Mononuclear cell (primary cell): ENCODE measurements around the gene OR10H4. TPM values are rescaled to one million over a fixed set of nuclear protein-coding genes. Genes with fewer than 3 reads are reported as not detected.
"Not testable (repeated sequence)": the region's sequence is repeated elsewhere in the genome, so short reads cannot be mapped to it uniquely, and the experiment has no call there.

ENCODE experiments used
- H3K27me3 ChIP-seq: 2 replicates; pipeline ENCODE4 v1.6.0; 2011; ENCODE audit warnings: low read length, control low read depth; ENCODE audit not compliant: insufficient read depth
- H3K4me1 ChIP-seq: 2 replicates; pipeline ENCODE4 v1.5.1; 2011; ENCODE audit warnings: mild to moderate bottlenecking, low read length, control low read depth; ENCODE audit not compliant: insufficient read depth
- H3K4me3 ChIP-seq: 2 replicates; pipeline ENCODE4 v1.5.1; 2011; ENCODE audit warnings: mild to moderate bottlenecking, low read length, moderate library complexity
- H3K9me3 ChIP-seq: 2 replicates; pipeline ENCODE4 v1.5.1; 2011; ENCODE audit warnings: low read depth, mild to moderate bottlenecking, control low read depth, low read length
- total RNA-seq: library from RNA; depleted of rRNA; stranded (reverse); fragments of >200 nt; gene quantifications from one replicate; pipeline ENCODE4 v1.2.3, GENCODE V29; 2012

The OR10H4 gene, protein sequence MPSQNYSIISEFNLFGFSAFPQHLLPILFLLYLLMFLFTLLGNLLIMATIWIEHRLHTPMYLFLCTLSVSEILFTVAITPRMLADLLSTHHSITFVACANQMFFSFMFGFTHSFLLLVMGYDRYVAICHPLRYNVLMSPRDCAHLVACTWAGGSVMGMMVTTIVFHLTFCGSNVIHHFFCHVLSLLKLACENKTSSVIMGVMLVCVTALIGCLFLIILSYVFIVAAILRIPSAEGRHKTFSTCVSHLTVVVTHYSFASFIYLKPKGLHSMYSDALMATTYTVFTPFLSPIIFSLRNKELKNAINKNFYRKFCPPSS
- total RNA-seq: not detected

DNA sequence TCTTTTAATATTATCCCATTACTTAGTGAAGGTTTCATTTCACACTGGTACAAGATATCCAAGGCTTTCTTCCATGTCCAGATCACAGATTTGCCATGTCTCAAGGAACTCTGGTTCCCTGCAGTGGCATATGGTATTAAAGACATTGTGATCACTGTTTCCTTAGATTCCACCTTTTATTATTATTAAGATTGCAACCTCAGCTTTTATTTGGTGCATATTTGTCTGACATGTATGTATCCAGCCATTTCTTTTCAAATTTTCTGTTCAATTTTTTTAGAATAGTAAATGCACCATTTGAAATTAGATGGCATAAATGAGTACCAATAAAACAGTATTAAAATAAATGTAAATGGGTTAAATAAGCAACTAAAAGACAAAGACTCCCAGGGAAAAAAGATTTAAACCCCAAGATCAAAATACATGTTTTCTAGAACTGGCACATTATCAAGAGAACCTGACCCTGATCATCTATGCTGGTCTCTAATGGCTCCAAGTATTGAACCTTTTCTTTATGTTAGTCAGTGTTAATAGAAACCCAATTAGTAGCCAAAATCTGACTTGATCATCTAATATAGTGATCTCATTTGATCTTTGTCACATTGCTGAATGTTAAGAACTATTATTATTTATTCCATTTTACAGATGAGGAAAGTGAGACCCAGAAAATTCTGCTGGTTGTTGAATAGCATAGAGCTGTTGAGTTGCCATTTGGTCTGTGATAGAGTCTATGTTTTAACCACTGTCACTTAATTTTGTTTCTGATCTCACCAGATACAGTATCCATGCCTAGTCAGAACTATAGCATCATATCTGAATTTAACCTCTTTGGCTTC, at the start of gene OR10H4:
Gene OR10H4 (plus strand): TSS at position 786 of the 836 bp plus-strand sequence. CDS start 0 bp downstream, at position 786.
- no peaks in the 10 kb centered on the region for H3K4me1 ChIP-seq

DNA sequence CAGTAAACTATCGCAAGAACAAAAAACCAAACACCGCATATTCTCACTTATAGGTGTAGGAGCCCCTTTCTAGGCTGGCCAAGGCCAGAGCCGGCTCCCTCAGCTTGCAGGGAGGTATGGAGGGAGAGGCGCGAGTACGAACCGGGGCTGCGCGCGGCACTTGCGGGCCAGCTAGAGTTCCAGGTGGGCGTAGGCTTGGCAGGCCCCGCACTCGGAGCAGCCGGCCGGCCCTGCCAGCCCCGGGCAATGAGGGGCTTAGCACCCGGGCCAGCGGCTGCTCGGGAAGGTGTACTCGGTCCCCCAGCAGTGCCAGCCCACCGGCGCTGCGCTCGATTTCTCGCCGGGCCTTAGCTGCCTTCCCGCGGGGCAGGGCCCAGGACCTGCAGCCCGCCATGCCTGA, 49.2 kb upstream of the OR10H4 start:
- not testable (repeated sequence) for H3K4me3 ChIP-seq, H3K9me3 ChIP-seq, H3K4me1 ChIP-seq, H3K27me3 ChIP-seq

More for the DNA sequence above, at the start of gene OR10H4:
- peaks cover 6% of the 10 kb centered on the region for H3K9me3 ChIP-seq
- peaks cover 31% of the 10 kb centered on the region for H3K27me3 ChIP-seq
- no peak within 1 kb of the TSS for H3K4me3 ChIP-seq

DNA sequence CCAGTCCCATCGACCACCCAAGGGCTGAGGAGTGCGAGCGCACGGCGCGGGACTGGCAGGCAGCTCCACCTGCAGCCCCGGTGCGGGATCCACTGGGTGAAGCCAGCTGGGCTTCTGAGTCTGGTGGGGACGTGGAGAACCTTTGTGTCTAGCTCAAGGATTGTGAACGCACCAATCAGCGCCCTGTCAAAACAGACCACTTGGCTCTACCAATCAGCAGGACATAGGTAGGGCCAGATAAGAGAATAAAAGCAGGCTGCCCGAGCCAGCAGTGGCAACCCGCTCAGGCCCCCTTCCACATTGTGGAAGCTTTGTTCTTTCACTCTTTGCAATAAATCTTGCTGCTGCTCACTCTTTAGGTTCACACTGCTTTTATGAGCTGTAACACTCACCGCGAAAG, 48.8 kb upstream of the OR10H4 start:
- not testable (repeated sequence) for H3K4me3 ChIP-seq, H3K27me3 ChIP-seq, H3K9me3 ChIP-seq, H3K4me1 ChIP-seq

DNA sequence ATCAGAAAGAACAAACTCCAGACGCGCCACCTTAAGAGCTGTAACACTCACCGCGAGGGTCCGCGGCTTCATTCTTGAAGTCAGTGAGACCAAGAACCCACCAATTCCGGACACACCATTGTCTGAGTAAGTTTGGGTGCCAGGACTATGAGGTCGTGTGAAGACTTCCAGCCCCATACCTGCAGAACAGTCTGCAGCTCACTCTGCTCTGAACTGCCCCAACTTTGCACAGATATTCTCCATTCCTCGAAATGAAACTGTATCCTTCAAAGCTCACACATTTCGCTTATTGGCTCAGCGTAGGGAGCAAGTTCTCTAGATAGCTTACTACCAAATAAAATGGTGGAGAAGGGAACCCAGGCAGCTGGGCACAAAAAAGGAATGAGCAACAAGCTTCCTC, 48.3 kb upstream of the OR10H4 start:
- no peak overlapping the region for H3K4me3 ChIP-seq
- H3K27me3 ChIP-seq: no peaks in the 10 kb centered on the region
- no peaks in the 10 kb centered on the region for H3K9me3 ChIP-seq
- no peaks in the 10 kb centered on the region for H3K4me1 ChIP-seq

DNA sequence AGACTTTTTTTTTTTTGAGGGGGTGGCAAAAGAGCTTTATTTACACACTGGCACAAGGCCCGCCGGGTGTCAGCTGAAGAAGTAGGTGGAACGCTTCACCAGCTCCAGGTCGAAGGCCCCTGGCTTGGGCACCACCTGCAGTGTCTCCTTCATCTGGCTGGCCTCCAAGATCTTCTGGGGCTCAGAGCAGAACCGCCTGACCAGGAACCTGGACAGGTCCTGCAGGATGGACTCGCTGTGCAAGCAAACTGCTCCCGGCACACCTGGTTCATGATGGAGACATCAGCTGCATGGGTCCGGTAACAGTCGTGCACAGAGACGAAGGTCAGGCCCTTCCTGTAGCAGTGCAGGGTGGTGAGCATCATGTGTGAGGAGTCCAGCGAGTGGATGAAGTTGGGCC, 46.6 kb upstream of the OR10H4 start:
- Histone ChIP-seq H3K4me3 (no peak overlapping the region), H3K4me1 (no peaks in the 10 kb centered on the region), H3K27me3 (peaks cover 8% of the 10 kb centered on the region), H3K9me3 (no peaks in the 10 kb centered on the region)

DNA sequence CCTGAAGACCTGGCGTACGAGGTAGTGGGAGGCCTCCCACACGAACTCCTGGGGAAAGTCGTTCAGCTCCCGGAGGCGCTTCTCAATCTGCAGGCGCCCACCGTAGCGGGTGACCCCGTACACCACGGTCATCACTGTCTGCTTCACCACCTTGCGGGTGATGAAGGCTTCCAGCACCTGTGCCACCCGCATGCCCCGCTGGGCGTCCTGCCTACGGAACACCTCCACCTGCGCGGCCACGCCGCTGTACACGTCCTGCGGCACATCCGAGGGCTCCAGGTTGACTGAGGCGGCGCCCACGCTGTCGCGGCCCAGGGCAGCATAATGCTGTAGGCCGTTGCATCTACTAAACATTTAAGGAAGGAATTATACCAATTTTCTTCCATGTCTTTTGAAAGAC, 45.9 kb upstream of the OR10H4 start:
- H3K4me1 ChIP-seq, H3K4me3 ChIP-seq, H3K9me3 ChIP-seq, H3K27me3 ChIP-seq: not testable (repeated sequence)

DNA sequence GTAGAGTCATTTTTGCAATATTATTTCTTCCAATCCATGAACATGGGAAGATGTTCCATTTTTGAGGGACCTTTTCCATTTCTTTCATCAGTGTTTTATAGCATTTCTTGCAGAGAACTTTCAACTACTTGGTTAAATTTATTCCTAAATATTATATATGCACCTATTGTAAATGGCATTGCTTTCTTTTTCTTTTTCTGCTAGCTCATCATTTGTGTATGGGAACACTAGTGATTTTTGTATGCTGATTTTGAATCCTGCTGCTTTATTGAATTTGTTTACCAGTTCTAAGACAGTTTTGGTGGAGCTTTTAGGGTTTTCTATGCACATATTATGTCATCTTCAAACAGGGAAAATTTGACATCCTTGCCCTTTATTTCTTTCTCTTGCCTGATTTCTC, 43.8 kb upstream of the OR10H4 start:
- no peak overlapping the region for H3K4me3 ChIP-seq
- no peaks in the 10 kb centered on the region for H3K9me3 ChIP-seq
- H3K4me1 ChIP-seq: no peaks in the 10 kb centered on the region
- peaks cover 8% of the 10 kb centered on the region for H3K27me3 ChIP-seq

DNA sequence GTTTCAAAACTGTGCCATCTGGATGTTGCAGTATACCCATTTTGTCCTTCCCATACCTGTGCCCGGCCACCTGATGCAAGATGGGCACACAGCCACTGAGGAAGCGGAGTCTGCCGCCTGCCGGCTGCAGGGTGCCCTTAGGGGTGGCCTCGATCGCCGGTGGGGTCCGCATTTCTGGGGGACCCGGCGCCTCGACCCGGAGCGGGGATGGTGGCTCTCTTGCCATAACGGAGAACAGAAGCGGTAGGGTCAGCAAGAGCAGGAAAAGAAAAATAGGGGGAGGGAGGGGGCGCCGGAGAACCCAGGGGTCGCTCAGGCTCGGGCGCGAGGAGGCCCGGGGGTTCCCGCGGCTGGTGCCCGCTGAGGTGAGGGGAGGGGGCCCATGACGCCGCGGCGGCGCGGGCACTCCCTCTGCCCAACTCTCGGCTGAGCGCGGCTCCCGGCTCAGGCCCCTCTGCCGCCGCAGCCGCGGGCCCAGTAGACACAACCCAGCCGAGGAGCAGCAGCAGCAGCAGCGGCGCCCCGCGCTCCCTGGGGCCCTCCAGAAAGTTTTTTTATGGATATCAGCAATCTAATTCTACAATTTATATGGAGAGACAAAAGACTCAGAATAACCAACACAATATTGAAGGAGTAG, 37.1 kb upstream of the OR10H4 start:
- H3K27me3 ChIP-seq: peaks cover 30% of the 10 kb centered on the region
- no peak overlapping the region for H3K4me3 ChIP-seq
- peaks cover 9% of the 10 kb centered on the region for H3K4me1 ChIP-seq
- H3K9me3 ChIP-seq: peaks cover 7% of the 10 kb centered on the region

DNA sequence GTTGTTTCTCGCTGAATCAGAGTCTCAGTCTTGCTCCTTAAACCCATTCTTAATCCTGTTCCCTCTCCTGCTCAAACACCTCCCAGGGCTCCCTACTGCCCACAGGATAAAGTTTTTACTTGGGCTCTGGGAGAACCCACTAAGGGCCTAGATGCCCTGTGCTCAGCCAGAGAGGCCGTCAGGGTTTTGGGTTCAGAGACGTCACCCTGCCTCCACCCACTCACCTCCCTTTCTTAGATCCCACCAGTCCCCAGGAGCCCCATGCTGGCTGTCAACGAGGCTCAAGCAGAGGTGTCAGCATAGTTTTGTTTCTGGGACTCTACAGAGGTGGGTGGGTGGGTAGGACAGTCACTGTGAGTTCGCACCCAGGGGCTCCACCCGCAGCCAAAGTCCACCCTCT, 35.4 kb upstream of the OR10H4 start:
- Histone ChIP-seq H3K4me3 (no peak overlapping the region), H3K4me1 (peaks cover 9% of the 10 kb centered on the region), H3K9me3 (peaks cover 7% of the 10 kb centered on the region), H3K27me3 (peaks cover 38% of the 10 kb centered on the region)

DNA sequence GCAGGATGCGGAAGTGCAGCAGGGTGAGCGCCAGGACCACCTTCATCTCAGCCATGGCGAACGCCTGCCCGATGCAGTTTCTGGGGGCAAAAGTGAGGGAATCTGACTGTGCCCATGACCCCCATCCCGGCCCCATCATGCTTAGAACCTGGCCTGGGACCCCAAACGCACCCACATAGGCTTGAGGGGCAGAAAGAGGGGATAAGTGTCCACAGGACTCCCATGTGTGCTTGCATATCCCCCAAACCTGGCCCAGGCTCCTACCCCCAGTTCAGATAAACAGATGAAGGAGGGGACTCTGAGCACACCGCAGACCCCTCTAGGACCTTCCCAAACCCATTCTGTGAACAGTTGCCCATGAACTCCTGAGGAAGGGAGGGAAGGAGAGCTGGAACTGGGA, 35.0 kb upstream of the OR10H4 start:
- peaks cover 7% of the 10 kb centered on the region for H3K9me3 ChIP-seq
- H3K4me3 ChIP-seq: no peak overlapping the region
- H3K4me1 ChIP-seq: peaks cover 9% of the 10 kb centered on the region
- H3K27me3 ChIP-seq: peaks cover 38% of the 10 kb centered on the region

DNA sequence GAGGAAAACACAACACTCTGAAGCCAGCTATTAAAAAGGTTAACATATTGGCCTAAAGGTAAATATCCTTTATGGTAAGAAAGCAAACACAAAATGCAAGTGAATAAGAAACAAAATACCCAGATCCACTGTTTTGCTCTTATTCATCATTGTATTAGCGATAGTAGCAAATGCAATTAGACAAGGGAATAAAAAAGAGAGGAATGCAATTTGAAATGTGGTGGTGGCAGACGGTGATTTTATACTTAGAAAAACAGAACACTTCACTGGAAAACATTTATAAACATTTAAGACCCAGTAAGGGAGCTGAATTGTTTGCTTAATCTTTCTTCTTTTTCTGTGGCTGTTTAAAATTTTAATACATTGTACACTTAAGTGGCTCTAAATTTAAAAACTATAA, 33.7 kb upstream of the OR10H4 start:
- Histone ChIP-seq H3K9me3 (peaks cover 7% of the 10 kb centered on the region), H3K27me3 (peaks cover 38% of the 10 kb centered on the region), H3K4me3 (no peak overlapping the region)

DNA sequence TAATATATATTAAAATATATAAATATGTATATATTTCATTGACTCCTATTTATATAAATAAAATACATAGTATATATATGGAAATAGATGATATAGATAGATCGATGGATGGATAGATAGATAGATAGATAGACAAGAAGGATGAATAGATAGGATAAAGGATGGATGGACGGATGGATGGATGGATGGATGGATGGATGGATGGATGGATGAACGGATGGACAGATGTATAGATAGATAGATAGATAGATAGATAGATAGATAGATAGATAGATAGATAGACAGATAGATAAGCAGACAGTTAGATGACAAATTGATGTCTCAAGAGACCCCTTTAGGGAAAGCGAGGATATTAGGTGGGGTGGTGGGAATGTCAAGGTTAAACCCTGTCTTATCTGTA, 29.6 kb upstream of the OR10H4 start:
- H3K27me3 ChIP-seq: peaks cover 27% of the 10 kb centered on the region
- H3K9me3 ChIP-seq: peaks cover 7% of the 10 kb centered on the region
- no peaks in the 10 kb centered on the region for H3K4me1 ChIP-seq
- no peak overlapping the region for H3K4me3 ChIP-seq

More for the DNA sequence above, 33.7 kb upstream of the OR10H4 start:
- peaks cover 9% of the 10 kb centered on the region for H3K4me1 ChIP-seq

DNA sequence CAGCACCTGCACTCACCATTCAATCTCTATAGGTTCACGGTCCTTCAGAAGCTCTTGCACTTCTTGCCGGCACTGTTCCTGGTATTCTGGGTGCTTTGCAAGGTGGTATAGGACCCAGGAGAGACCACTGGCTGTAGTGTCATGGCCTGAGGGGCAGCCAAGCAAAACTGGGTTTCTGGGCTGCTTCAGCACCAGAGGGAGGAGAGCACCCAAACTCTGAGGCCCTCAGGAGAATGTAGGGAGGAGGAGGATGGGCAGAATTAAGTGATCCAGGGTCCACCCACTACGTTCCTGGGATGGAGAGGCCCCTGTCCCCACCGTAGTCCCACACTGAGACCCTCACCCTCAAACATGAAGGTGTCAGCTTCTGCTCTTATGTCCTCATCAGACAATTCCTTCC, 26.8 kb upstream of the OR10H4 start:
- H3K4me3 ChIP-seq: no peak overlapping the region

DNA sequence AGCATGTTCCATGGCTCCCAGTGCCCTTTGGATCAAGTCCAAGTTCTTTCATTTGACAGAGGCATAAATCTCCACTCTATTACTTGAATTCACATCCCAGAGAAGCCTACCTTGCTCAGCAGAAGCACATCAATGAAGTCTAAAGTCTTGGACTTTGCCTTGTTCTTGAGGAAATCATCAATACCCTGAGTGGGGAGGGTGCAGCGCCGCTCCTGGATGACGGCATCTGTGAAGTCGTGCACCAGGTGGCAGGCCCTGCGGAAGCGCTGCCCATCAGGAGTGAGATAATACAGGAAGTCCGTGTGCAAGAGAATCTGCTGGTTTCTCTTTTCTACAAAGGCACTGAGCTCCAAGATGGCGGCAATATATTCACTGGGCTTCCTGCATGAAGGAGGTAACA, 25.1 kb upstream of the OR10H4 start:
- Histone ChIP-seq H3K27me3 (peaks cover 9% of the 10 kb centered on the region), H3K9me3 (no peaks in the 10 kb centered on the region), H3K4me3 (no peak overlapping the region), H3K4me1 (no peaks in the 10 kb centered on the region)

More for the DNA sequence above, 26.8 kb upstream of the OR10H4 start:
- no peaks in the 10 kb centered on the region for H3K9me3 ChIP-seq
- H3K27me3 ChIP-seq: peaks cover 10% of the 10 kb centered on the region
- H3K4me1 ChIP-seq: no peaks in the 10 kb centered on the region

DNA sequence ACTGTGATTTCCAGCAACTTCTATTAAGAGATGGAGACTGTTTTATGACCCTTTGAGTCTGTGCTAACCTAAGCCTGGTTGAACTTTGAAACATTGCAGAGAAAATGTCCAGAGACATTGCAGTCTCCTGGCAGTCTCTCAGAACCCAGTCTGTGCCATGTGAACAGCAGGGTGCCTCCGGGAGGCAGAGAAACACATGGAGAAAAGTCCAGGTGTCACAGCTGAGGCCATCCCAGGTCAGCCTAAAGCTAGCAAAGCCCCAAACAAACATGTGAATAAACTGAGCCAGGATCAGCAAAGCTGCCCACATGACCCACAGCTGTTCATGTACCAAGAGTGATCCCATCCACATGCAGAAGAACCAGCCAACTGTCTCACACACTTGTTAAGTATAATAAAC, 22.3 kb upstream of the OR10H4 start:
- Histone ChIP-seq H3K4me1 (no peaks in the 10 kb centered on the region), H3K4me3 (no peak overlapping the region), H3K27me3 (peaks cover 15% of the 10 kb centered on the region), H3K9me3 (no peaks in the 10 kb centered on the region)
